Gastrocnemius medialis (tissue), 4 donors: ENCODE results near the gene HMCN1. TPM values are rescaled to one million over a fixed set of nuclear protein-coding genes. Genes with fewer than 3 reads are reported as not detected.

Source experiments
- ATAC-seq, 2 donors: fragments of 150-250 bp; one replicate each; pipeline ENCODE4 v1.9.1; 2016
- DNase-seq, 2 donors: peaks; one replicate each; pipeline ENCODE4 v3.0.0-alpha.2; 2019
- H3K27ac ChIP-seq, 4 donors: fragments of 200-600 bp; sonication (generic); 1 replicate in 1 of 4; 2 replicates in 3 of 4; pipeline ENCODE4 v1.5.1; 2016 to 2018; ENCODE audit warnings: mild to moderate bottlenecking in 2 of 4, moderate library complexity in 1 of 4
- H3K27me3 ChIP-seq, 3 donors: fragments of 200-600 bp; sonication (generic) in 2 of 3; 1 replicate in 1 of 3; 2 replicates in 2 of 3; pipeline versions ENCODE4 v1.5.1 to v1.6.0; 2016 to 2019; ENCODE audit warnings: mild to moderate bottlenecking in 1 of 3, moderate library complexity in 1 of 3
- H3K36me3 ChIP-seq, 2 donors: fragments of 200-600 bp; sonication (generic) in 1 of 2; one replicate each; pipeline ENCODE4 v1.5.1; 2017 to 2018
- H3K4me1 ChIP-seq, 2 donors: fragments of 200-600 bp; sonication (generic) in 1 of 2; one replicate each; pipeline ENCODE4 v1.5.1; 2016 to 2017; ENCODE audit warnings: mild to moderate bottlenecking in 2 of 2
- H3K4me3 ChIP-seq, 4 donors: fragments of 200-600 bp; sonication (generic) in 3 of 4; 1 replicate in 1 of 4; 2 replicates in 3 of 4; pipeline ENCODE4 v1.5.1; 2016 to 2019; ENCODE audit warnings: mild to moderate bottlenecking in 2 of 4
- H3K9me3 ChIP-seq, 3 donors: fragments of 200-600 bp; sonication (generic) in 2 of 3; 1 replicate in 1 of 3; 2 replicates in 2 of 3; pipeline ENCODE4 v1.5.1; 2016 to 2019
- CTCF ChIP-seq, 5 experiments: fragments of 450-650 bp in 3 of 5; fragments of 200-600 bp in 2 of 5; sonication (generic) in 2 of 5; IDR thresholded peaks in 4 of 5; conservative IDR thresholded peaks in 1 of 5; 1 replicate in 4 of 5; 2 replicates in 1 of 5; pipeline ENCODE4 v1.5.1; 2016 to 2019; ENCODE audit warnings: antibody characterized with exemption in 5 of 5, mild to moderate bottlenecking in 3 of 5, moderate library complexity in 3 of 5
- POLR2A ChIP-seq, 2 donors: fragments of 450-650 bp; IDR thresholded peaks; one replicate each; pipeline ENCODE4 v1.6.1; 2017; ENCODE audit warnings: antibody characterized with exemption in 2 of 2, mild to moderate bottlenecking in 2 of 2, moderate library complexity in 2 of 2
- in situ Hi-C, 4 donors: fragments of 200-750 bp; cut with MboI; loops; one replicate each; pipeline versions ENCODE4 v1.15.0 to v1.8.0; 2017; ENCODE audit warnings: low sequenced_read_pairs in 4 of 4
- intact Hi-C: fragments of 100-400 bp; cut with DNase I; formaldehyde crosslinking; loops from one replicate; pipeline ENCODE4 v1.15.1; 2023; ENCODE audit warnings: low total_unique reads
- total RNA-seq, 4 donors: library from RNA; depleted of rRNA; stranded (reverse); fragments of >200 nt; gene quantifications; one replicate each; pipeline versions ENCODE4 v1.1.0 to v1.2.3, GENCODE V29; 2016

HMCN1 gene
- total RNA-seq, 4 donors from 2014 or later, result 2.6 to 7.5 (median 5.1) TPM

GRCh38 chr1:185984113-185984836, 250.1 kb downstream of the HMCN1 start:
- ATAC-seq, result peak; percentile 27 to 75
- Histone ChIP-seq H3K9me3 (no peaks in the 10 kb centered on the region), H3K27me3 (no peaks in the 10 kb centered on the region), H3K4me1 (no peaks in the 10 kb centered on the region), H3K36me3 (no peaks in the 10 kb centered on the region), H3K27ac (peak overlapping the region in 2 of 4 donors; percentile 33 to 52), H3K4me3 (no peak overlapping the region)
- in situ Hi-C loops (no loop called here), intact Hi-C loops (no loop called here)
- no peak for DNase-seq
- no peak for TF ChIP-seq POLR2A (IDR thresholded peaks at IDR 0.05)
- no peak for TF ChIP-seq CTCF (IDR thresholded peaks at IDR 0.05 in 4 of 5, conservative IDR thresholded peaks at IDR 0.05 in 1 of 5)

GRCh38 chr1:185987611-185988321, 253.6 kb downstream of the HMCN1 start:
- TF ChIP-seq POLR2A (IDR thresholded peaks at IDR 0.05) (no peak), CTCF (IDR thresholded peaks at IDR 0.05 in 4 of 5, conservative IDR thresholded peaks at IDR 0.05 in 1 of 5) (no peak)
- Histone ChIP-seq H3K36me3 (no peaks in the 10 kb centered on the region), H3K27me3 (no peaks in the 10 kb centered on the region), H3K4me1 (no peaks in the 10 kb centered on the region), H3K27ac (no peak overlapping the region), H3K9me3 (no peaks in the 10 kb centered on the region), H3K4me3 (no peak overlapping the region)
- in situ Hi-C loops, result no loop called here
- intact Hi-C loops, result no loop called here
- no peak for DNase-seq
- ATAC-seq, result no peak

GRCh38 chr1:185990565-185990964, 256.4 kb downstream of the HMCN1 start:
- Histone ChIP-seq H3K4me1 (no peaks in the 10 kb centered on the region), H3K36me3 (no peaks in the 10 kb centered on the region), H3K4me3 (no peak overlapping the region), H3K27me3 (no peaks in the 10 kb centered on the region), H3K27ac (no peak overlapping the region), H3K9me3 (no peaks in the 10 kb centered on the region)
- no peak for DNase-seq
- no peak for ATAC-seq
- intact Hi-C loops, result no loop called here
- in situ Hi-C loops, result no loop called here
- TF ChIP-seq CTCF (IDR thresholded peaks at IDR 0.05 in 4 of 5, conservative IDR thresholded peaks at IDR 0.05 in 1 of 5) (no peak), POLR2A (IDR thresholded peaks at IDR 0.05) (no peak)

- H3K27ac ChIP-seq, result no peak overlapping the region
- H3K27me3 ChIP-seq, result no peaks in the 10 kb centered on the region
- in situ Hi-C loops (no loop called here), intact Hi-C loops (no loop called here)
- H3K36me3 ChIP-seq, result no peaks in the 10 kb centered on the region
- no peaks in the 10 kb centered on the region for H3K4me1 ChIP-seq
- no peaks in the 10 kb centered on the region for H3K9me3 ChIP-seq
- ATAC-seq, result no peak
- no peak for DNase-seq
- H3K4me3 ChIP-seq, result no peak overlapping the region
- TF ChIP-seq POLR2A (IDR thresholded peaks at IDR 0.05) (no peak), CTCF (IDR thresholded peaks at IDR 0.05 in 4 of 5, conservative IDR thresholded peaks at IDR 0.05 in 1 of 5) (no peak)
These were observed 257.1 kb downstream of the HMCN1 start for GRCh38 chr1:185991266-185991665.
